ENCODE measurements around the gene MGARP. TPM values are rescaled to one million over a fixed set of nuclear protein-coding genes. Genes with fewer than 3 reads are reported as not detected.

The MGARP gene
- total and polyA plus RNA-seq, 9 of the 15 experiments (the other 6 are each of a cell fraction or from before 2014, with no cell fraction given), result 0.11 to 0.45 (median 0.23) TPM; not detected in 4

DNA sequence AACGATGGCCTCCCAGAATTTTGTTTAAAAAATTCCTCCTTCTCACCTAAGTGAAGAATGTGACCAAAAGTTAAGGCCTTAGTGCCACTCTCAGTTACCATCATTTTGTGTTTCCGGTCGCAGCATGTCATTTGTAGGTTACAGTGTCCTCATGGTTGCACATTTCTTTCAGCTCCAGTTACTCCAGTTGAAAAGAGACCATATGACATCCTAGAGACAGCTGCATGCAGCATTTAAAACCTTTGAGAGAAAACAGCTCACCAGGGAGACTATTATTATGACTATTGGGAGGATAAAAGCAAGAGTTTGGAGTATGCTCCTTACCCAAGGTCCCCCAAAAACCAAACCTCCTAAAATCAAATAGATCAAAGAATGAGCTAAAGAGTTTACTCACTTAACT lies 45.8 kb downstream of the MGARP start:
- BruUV-seq (replicated peaks), result no TSS peak
- Histone ChIP-seq H3K27ac (ENCODE audit: extremely low read depth, low read depth, low read length) (no peak overlapping the region), H3K4me2 (ENCODE audit: insufficient read depth, low read length) (no peak overlapping the region), H3K9me1 (ENCODE audit: control insufficient read depth, insufficient read depth, low read length) (no peaks in the 10 kb centered on the region), H2AFZ (ENCODE audit: low read depth, low read length) (no peak overlapping the region), H3K9ac (ENCODE audit: insufficient read depth in 1 of 2, low read depth in 2 of 2, low read length in 2 of 2) (no peak overlapping the region), H3K9me3 (replicated peaks; ENCODE audit: control insufficient read depth, insufficient read depth, low read depth, low read length) (peaks cover 2% of the 10 kb centered on the region; the same call in 1 of the 2 replicates), H3K27me3 (ENCODE audit: control insufficient read depth in 2 of 2, insufficient read depth in 2 of 2, low read length in 2 of 2) (no peaks in the 10 kb centered on the region), H3K4me3 (no peak overlapping the region), H3K79me2 (ENCODE audit: control insufficient read depth, insufficient read depth, low read length) (no peaks in the 10 kb centered on the region), H3K36me3 (ENCODE audit: control insufficient read depth, insufficient read depth, low read length) (no peaks in the 10 kb centered on the region), H4K20me1 (replicated peaks; ENCODE audit: control insufficient read depth, insufficient read depth, low read length) (no peaks in the 10 kb centered on the region), H3K4me1 (replicated peaks in 1 of 2; ENCODE audit: control insufficient read depth in 2 of 2, insufficient read depth in 2 of 2, low read length in 2 of 2) (no peaks in the 10 kb centered on the region)
- in situ Hi-C loops (cut with MboI) (no loop called here), intact Hi-C loops (cut with micrococcal nuclease) (no loop called here)
- no peak for ATAC-seq
- no peak for DNase-seq (ENCODE audit: extremely low read depth in 1 of 4, low spot score in 3 of 4)
- 61% methylated on average over 3 of the region's 3 CpGs for WGBS (ENCODE audit: insufficient coverage, low coverage, missing lambda C conversion rate)
- ChIA-PET POLR2A (interaction anchor here (0.6 to 0.7 kb wide), 2 partner anchors 10 to 61 kb away, joined by 3 to 4 read pairs; no protein-coding TSS in a partner anchor), CTCF (ENCODE audit: low intra/inter-chr PET ratio) (no interaction called here)
- FAIRE-seq, result no peak
- TF ChIP-seq BCL6 (CRISPR knock-in tag; IDR thresholded peaks at IDR 0.05) (no peak), CBFA2T3 (IDR thresholded peaks at IDR 0.05) (no peak), CAMTA2 (CRISPR knock-in tag; conservative IDR thresholded peaks at IDR 0.05) (no peak), HDAC8 (tag; IDR thresholded peaks at IDR 0.05) (no peak), HOXB6 (CRISPR knock-in tag; IDR thresholded peaks at IDR 0.05; ENCODE audit: borderline replicate concordance) (no peak), HMG20A (CRISPR knock-in tag; conservative IDR thresholded peaks at IDR 0.05) (no peak), ERF (CRISPR knock-in tag; IDR thresholded peaks at IDR 0.05) (no peak), KLF13 (tag; IDR thresholded peaks at IDR 0.05; ENCODE audit: borderline replicate concordance, low read depth) (no peak), ZNF224 (CRISPR knock-in tag; IDR thresholded peaks at IDR 0.05) (no peak), ZNF253 (CRISPR knock-in tag; conservative IDR thresholded peaks at IDR 0.05) (no peak)
- TF ChIP-seq, protein P1, sequence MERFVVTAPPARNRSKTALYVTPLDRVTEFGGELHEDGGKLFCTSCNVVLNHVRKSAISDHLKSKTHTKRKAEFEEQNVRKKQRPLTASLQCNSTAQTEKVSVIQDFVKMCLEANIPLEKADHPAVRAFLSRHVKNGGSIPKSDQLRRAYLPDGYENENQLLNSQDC (CRISPR knock-in tag; IDR thresholded peaks at IDR 0.05), result no peak
- TF ChIP-seq, protein P2, sequence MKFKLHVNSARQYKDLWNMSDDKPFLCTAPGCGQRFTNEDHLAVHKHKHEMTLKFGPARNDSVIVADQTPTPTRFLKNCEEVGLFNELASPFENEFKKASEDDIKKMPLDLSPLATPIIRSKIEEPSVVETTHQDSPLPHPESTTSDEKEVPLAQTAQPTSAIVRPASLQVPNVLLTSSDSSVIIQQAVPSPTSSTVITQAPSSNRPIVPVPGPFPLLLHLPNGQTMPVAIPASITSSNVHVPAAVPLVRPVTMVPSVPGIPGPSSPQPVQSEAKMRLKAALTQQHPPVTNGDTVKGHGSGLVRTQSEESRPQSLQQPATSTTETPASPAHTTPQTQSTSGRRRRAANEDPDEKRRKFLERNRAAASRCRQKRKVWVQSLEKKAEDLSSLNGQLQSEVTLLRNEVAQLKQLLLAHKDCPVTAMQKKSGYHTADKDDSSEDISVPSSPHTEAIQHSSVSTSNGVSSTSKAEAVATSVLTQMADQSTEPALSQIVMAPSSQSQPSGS (CRISPR knock-in tag; IDR thresholded peaks at IDR 0.05), result no peak
- TF ChIP-seq, protein P3, sequence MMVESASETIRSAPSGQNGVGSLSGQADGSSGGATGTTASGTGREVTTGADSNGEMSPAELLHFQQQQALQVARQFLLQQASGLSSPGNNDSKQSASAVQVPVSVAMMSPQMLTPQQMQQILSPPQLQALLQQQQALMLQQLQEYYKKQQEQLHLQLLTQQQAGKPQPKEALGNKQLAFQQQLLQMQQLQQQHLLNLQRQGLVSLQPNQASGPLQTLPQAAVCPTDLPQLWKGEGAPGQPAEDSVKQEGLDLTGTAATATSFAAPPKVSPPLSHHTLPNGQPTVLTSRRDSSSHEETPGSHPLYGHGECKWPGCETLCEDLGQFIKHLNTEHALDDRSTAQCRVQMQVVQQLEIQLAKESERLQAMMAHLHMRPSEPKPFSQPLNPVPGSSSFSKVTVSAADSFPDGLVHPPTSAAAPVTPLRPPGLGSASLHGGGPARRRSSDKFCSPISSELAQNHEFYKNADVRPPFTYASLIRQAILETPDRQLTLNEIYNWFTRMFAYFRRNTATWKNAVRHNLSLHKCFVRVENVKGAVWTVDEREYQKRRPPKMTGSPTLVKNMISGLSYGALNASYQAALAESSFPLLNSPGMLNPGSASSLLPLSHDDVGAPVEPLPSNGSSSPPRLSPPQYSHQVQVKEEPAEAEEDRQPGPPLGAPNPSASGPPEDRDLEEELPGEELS (CRISPR knock-in tag; IDR thresholded peaks at IDR 0.05; ENCODE audit: borderline replicate concordance), result no peak

All from K562 (cell line).